SU-DHL-6 (cell line): ENCODE data around the gene GRIK3.

Experiments used
- H2AFZ ChIP-seq: fragments of 200-600 bp; sonication (generic); 2 replicates; pipeline ENCODE4 v1.6.1; 2014; ENCODE audit warnings: low read depth, mild to moderate bottlenecking, moderate library complexity, mixed read lengths, antibody characterized with exemption, low read length; ENCODE audit not compliant: severe bottlenecking
- H3F3A ChIP-seq: fragments of 200-600 bp; shearing (Covaris generic); 2 replicates; pipeline ENCODE4 v1.6.0; 2016; ENCODE audit warnings: antibody characterized with exemption, mild to moderate bottlenecking; ENCODE audit not compliant: insufficient read depth
- H3K27ac ChIP-seq: fragments of 200-600 bp; sonication (generic); 2 replicates; pipeline ENCODE4 v1.5.1; 2016; ENCODE audit warnings: low read depth, mild to moderate bottlenecking, low read length, moderate library complexity, mixed read lengths
- H3K27me3 ChIP-seq: fragments of 200-600 bp; sonication (generic), shearing (Covaris generic); 2 replicates; pipeline ENCODE4 v1.6.0; 2014; ENCODE audit warnings: mild to moderate bottlenecking, low read length
- H3K36me3 ChIP-seq: fragments of 200-600 bp; sonication (generic); 2 replicates; pipeline ENCODE4 v1.6.1; 2014; ENCODE audit warnings: mild to moderate bottlenecking, low read length, mixed read lengths
- H3K4me2 ChIP-seq: fragments of 300-600, 200-600 bp; shearing (Covaris generic), sonication (generic); 2 replicates; pipeline ENCODE4 v1.6.0; 2014; ENCODE audit warnings: low read length, low read depth, mild to moderate bottlenecking; ENCODE audit not compliant: poor library complexity, severe bottlenecking
- H3K4me3 ChIP-seq: fragments of 200-600 bp; sonication (generic); 2 replicates; pipeline ENCODE4 v1.5.1; 2014; ENCODE audit warnings: antibody characterized with exemption, low read length, mild to moderate bottlenecking, mixed read lengths; ENCODE audit not compliant: insufficient read depth, poor library complexity, severe bottlenecking
- H3K79me2 ChIP-seq: fragments of 200-600 bp; sonication (generic); 2 replicates; pipeline ENCODE4 v1.6.1; 2014; ENCODE audit warnings: mild to moderate bottlenecking, low read length, moderate library complexity; ENCODE audit not compliant: insufficient read depth
- H3K9ac ChIP-seq: fragments of 200-600 bp; sonication (generic); 2 replicates; pipeline ENCODE4 v1.7.0; 2014; ENCODE audit warnings: mild to moderate bottlenecking, low read length
- H3K9me2 ChIP-seq: fragments of 200-600 bp; sonication (generic); replicated peaks from 2 replicates; pipeline ENCODE4 v1.6.1; 2014; ENCODE audit warnings: low read length; ENCODE audit not compliant: insufficient read depth
- H3K9me3 ChIP-seq: fragments of 200-600 bp; sonication (generic); 2 replicates; pipeline ENCODE4 v1.6.1; 2014; ENCODE audit warnings: low read length, mixed read lengths; ENCODE audit not compliant: insufficient read depth
- H4K20me1 ChIP-seq: fragments of 200-600 bp; sonication (generic); 2 replicates; pipeline ENCODE4 v1.6.1; 2014; ENCODE audit warnings: low read depth, mild to moderate bottlenecking, antibody characterized with exemption, low read length, moderate library complexity, mixed read lengths
- CTCF ChIP-seq: fragments of 200-600 bp; sonication (generic); IDR thresholded peaks from one replicate; pipeline ENCODE4 v1.5.1; 2017; ENCODE audit warnings: antibody characterized with exemption, mild to moderate bottlenecking, low read length, moderate library complexity; ENCODE audit not compliant: insufficient read depth, poor library complexity, severe bottlenecking
- EZH2phosphoT487 ChIP-seq: fragments of 200-600 bp; sonication (generic), shearing (Covaris generic); conservative IDR thresholded peaks from 2 replicates; pipeline ENCODE4 v1.6.1; 2018; ENCODE audit warnings: mild to moderate bottlenecking, antibody characterized with exemption, low read length, moderate library complexity, mixed read lengths

Gene GRIK3

DNA sequence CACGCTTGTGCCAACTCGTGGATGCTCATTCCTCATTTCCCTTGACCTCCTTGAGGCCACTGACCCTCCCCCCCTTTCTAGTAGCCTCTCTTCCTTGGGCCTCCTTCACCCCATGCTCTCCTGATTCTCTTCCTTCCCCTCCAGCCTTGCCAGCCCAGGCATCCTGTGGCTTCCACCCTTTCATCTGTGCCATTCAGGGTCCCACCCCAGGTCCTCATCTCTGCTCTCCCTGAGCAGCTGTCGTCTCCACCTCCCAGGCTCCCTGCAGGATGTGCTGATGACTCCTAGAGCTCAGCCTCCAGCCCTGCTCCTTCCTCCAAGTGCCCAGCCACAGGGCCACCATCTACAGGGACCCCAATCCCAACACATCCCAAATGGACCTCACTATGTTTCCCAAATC is 197.4 kb downstream of the GRIK3 start:
- Histone ChIP-seq H3K9me3 (no peaks in the 10 kb centered on the region), H3K27me3 (no peaks in the 10 kb centered on the region), H3F3A (no peaks in the 10 kb centered on the region), H3K79me2 (no peaks in the 10 kb centered on the region), H3K27ac (no peak overlapping the region), H4K20me1 (no peaks in the 10 kb centered on the region), H2AFZ (no peak overlapping the region), H3K4me2 (no peak overlapping the region), H3K9me2 (no peaks in the 10 kb centered on the region), H3K36me3 (no peaks in the 10 kb centered on the region), H3K4me3 (no peak overlapping the region), H3K9ac (no peak overlapping the region)
- TF ChIP-seq CTCF (no peak), EZH2phosphoT487 (no peak)

DNA sequence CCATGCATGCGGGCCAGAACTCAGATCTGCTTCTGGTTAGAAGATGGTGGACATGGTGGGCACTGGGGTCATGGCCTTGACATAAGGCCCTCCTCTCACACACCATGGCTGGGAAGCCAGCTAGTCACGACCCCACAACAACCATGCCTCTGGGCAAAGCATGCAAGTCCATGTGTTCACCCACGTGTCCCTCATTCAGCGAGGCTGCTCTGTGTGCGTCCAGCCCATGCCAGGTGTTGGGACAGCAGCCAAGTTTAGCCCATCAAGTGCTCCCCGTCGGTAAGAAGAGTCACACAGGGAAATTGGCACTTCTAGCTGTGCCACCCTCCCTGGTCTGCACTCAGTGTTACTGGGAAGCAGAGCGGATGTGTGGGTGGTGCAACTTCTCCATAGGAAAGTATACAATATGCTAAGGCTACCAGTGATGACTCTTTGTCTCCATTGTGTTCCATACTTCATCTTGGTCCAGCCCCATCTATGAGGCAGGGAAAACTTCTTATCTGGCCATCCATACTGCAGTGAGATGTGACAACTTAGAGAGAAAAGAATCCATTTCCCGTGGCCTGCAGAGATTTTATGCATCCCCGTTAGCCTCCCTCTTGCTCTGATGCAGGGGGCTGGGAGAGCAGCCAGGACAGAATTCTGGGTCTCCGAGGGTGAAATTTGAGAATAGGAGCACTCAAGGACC is 198.0 kb downstream of the GRIK3 start:
- Histone ChIP-seq H3K36me3 (no peaks in the 10 kb centered on the region), H3K4me2 (no peak overlapping the region), H3F3A (no peaks in the 10 kb centered on the region), H2AFZ (no peak overlapping the region), H3K9ac (no peak overlapping the region), H3K79me2 (no peaks in the 10 kb centered on the region), H3K27ac (no peak overlapping the region), H3K4me3 (no peak overlapping the region), H4K20me1 (no peaks in the 10 kb centered on the region), H3K9me3 (no peaks in the 10 kb centered on the region), H3K27me3 (no peaks in the 10 kb centered on the region), H3K9me2 (no peaks in the 10 kb centered on the region)
- TF ChIP-seq CTCF (no peak), EZH2phosphoT487 (no peak)

DNA sequence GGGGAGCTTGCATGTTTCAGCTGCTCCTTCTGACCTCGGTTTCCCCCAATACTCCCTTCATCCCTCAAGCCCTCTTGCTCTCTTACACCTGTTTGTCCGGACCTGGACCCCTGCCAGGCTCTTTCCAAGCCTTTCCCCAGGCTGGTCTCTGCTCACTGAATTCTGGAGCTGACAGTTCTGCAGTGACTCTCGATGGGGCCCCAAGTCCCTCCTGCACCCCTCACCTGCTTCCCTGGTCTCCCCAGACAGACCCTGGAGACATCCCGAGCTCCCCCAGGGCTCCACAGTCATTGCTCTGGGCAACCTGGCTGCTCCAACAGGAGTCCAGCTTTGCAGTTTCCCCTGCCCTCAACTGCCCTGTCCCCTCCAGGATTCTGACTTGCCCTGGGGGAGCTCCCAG is 198.6 kb downstream of the GRIK3 start:
- TF ChIP-seq EZH2phosphoT487 (no peak), CTCF (no peak)
- Histone ChIP-seq H3K9me3 (no peaks in the 10 kb centered on the region), H3K27me3 (no peaks in the 10 kb centered on the region)

More for the DNA sequence above, 198.6 kb downstream of the GRIK3 start:
- no peak overlapping the region for H3K4me2 ChIP-seq
- no peaks in the 10 kb centered on the region for H3K9me2 ChIP-seq
- no peak overlapping the region for H3K27ac ChIP-seq
- no peak overlapping the region for H3K4me3 ChIP-seq
- H2AFZ ChIP-seq = no peak overlapping the region
- H3K9ac ChIP-seq = no peak overlapping the region
- no peaks in the 10 kb centered on the region for H3K36me3 ChIP-seq
- H4K20me1 ChIP-seq = no peaks in the 10 kb centered on the region
- no peaks in the 10 kb centered on the region for H3K79me2 ChIP-seq
- H3F3A ChIP-seq = no peaks in the 10 kb centered on the region
